Tibial artery (tissue), 4 donors: ENCODE results near the gene NFX1.

Experiments used
- DNase-seq, 2 donors: peaks; one replicate each; pipeline ENCODE4 v3.0.0-alpha.2; 2019
- H3K27ac ChIP-seq, 2 donors: fragments of 200-600 bp; sonication (generic) in 1 of 2; 1 replicate in 1 of 2; 2 replicates in 1 of 2; pipeline ENCODE4 v1.5.1; 2018 to 2019; ENCODE audit warnings: mild to moderate bottlenecking in 1 of 2
- H3K27me3 ChIP-seq, 2 donors: fragments of 200-600 bp; sonication (generic) in 1 of 2; one replicate each; pipeline versions ENCODE4 v1.5.1 to v1.6.0; 2016 to 2019
- H3K36me3 ChIP-seq, 3 donors: fragments of 200-600 bp; sonication (generic) in 2 of 3; one replicate each; pipeline ENCODE4 v1.5.1; 2016 to 2019; ENCODE audit warnings: mild to moderate bottlenecking in 2 of 3
- H3K4me1 ChIP-seq, 4 donors: fragments of 200-600 bp; sonication (generic) in 2 of 4; 1 replicate in 3 of 4; 2 replicates in 1 of 4; pipeline ENCODE4 v1.5.1; 2016 to 2019
- H3K4me3 ChIP-seq, 2 donors: fragments of 200-600 bp; sonication (generic) in 1 of 2; 1 replicate in 1 of 2; 2 replicates in 1 of 2; pipeline ENCODE4 v1.5.1; 2018 to 2019; ENCODE audit warnings: mild to moderate bottlenecking in 2 of 2
- H3K9me3 ChIP-seq, 3 donors: fragments of 200-600 bp; sonication (generic) in 1 of 3; one replicate each; pipeline ENCODE4 v1.5.1; 2016 to 2019
- CTCF ChIP-seq, 2 experiments: fragments of 200-600 bp in 1 of 2; fragments of 450-650 bp in 1 of 2; IDR thresholded peaks; one replicate each; pipeline ENCODE4 v1.5.1; 2017 to 2019; ENCODE audit warnings: antibody characterized with exemption in 2 of 2, mild to moderate bottlenecking in 1 of 2, moderate library complexity in 1 of 2
- intact Hi-C: fragments of 100-400 bp; cut with DNase I; formaldehyde crosslinking; loops from one replicate; pipeline ENCODE4 v1.15.0; 2023; ENCODE audit warnings: low total_unique reads

Gene NFX1

GRCh38 chr9:33375841-33376321 is 85.6 kb downstream of the NFX1 start:
- Histone ChIP-seq H3K4me3 (no peak overlapping the region), H3K27ac (peak overlapping the region in 1 of 2 donors; percentile 45), H3K4me1 (peaks cover 0 to 6% (median 0%) of the 10 kb centered on the region in 4 donors), H3K36me3 (peaks cover 8 to 21% (median 9%) of the 10 kb centered on the region in 3 donors), H3K27me3 (no peaks in the 10 kb centered on the region), H3K9me3 (no peaks in the 10 kb centered on the region)
- no peak for TF ChIP-seq CTCF (IDR thresholded peaks at IDR 0.05)
- intact Hi-C loops: loop anchor here (5.0 kb wide), 1 partner anchor 41 kb away; no protein-coding TSS in a partner anchor
- no peak for DNase-seq

GRCh38 chr9:33377089-33377715 is 86.9 kb downstream of the NFX1 start:
- Histone ChIP-seq H3K27me3 (no peaks in the 10 kb centered on the region), H3K4me1 (peaks cover 0 to 6% (median 0%) of the 10 kb centered on the region in 4 donors), H3K4me3 (no peak overlapping the region), H3K9me3 (no peaks in the 10 kb centered on the region), H3K27ac (no peak overlapping the region), H3K36me3 (peaks cover 0 to 7% (median 0%) of the 10 kb centered on the region in 3 donors)
- DNase-seq: no peak
- TF ChIP-seq CTCF (IDR thresholded peaks at IDR 0.05): no peak
- intact Hi-C loops: loop anchor here (5.0 kb wide), 1 partner anchor 40 kb away; no protein-coding TSS in a partner anchor

GRCh38 chr9:33378121-33378795 is 87.9 kb downstream of the NFX1 start:
- H3K9me3 ChIP-seq: no peaks in the 10 kb centered on the region
- H3K4me3 ChIP-seq: no peak overlapping the region
- TF ChIP-seq CTCF (IDR thresholded peaks at IDR 0.05): no peak
- no peak overlapping the region for H3K27ac ChIP-seq
- intact Hi-C loops: loop anchor here (5.0 kb wide), 1 partner anchor 39 kb away; no protein-coding TSS in a partner anchor
- no peaks in the 10 kb centered on the region for H3K27me3 ChIP-seq
- H3K36me3 ChIP-seq: no peaks in the 10 kb centered on the region
- DNase-seq: peak in 1 of 2 donors; percentile 48
- peaks cover 0 to 6% (median 0%) of the 10 kb centered on the region in 4 donors for H3K4me1 ChIP-seq

DNA sequence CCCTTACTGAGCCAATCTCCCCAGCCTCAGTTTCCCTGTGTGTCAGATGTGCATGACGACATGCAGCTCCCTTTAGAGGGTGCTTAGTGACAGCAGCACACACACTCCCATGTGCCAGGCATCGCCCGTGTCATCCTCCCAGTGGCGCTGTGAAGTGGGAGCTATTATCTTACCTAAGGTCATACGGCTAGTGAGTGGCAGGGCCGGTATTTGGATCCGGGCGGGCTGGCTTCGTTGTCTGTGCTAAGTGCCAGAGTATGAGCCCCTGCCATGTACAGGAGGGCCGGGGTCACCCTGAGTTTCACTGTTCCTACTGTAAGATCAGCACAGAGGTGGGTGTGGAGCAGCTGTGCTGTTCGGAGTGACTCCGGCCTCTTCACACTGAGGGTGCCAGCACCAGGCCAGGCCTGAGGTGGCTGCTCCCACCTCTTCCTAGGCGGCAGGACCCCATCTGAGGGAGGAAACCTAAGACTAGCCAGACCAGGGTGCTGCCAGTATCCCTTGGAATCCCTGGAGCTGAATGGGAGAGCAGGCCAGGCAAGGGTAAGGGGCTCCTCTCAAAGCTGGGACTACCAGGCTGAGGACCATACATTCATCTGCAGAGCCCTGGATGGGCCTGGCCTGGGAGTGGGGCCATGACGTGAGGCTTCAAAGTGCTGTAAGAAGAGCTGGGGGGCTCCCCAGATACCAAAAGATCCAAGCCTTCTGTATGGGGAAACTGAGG is 89.5 kb downstream of the NFX1 start:
- no peaks in the 10 kb centered on the region for H3K36me3 ChIP-seq

More for the DNA sequence above, 89.5 kb downstream of the NFX1 start:
- Histone ChIP-seq H3K4me3 (no peak overlapping the region), H3K4me1 (peaks cover 0 to 6% (median 0%) of the 10 kb centered on the region in 4 donors), H3K27ac (no peak overlapping the region), H3K9me3 (no peaks in the 10 kb centered on the region), H3K27me3 (no peaks in the 10 kb centered on the region)
- TF ChIP-seq CTCF (IDR thresholded peaks at IDR 0.05): no peak
- DNase-seq: peak in 1 of 2 donors; percentile 43
- intact Hi-C loops: loop anchor here (5.0 kb wide), 1 partner anchor 37 kb away; no protein-coding TSS in a partner anchor
